NCI-H1105 (cell line): ENCODE data around the gene GLI2.
A peak's percentile ranks its signal among the peaks of the same experiment; 100 is the strongest.

Source experiments
- DNase-seq: peaks from one replicate; lab custom pipeline; 2025; lab: John Stamatoyannopoulos, UW

GLI2 gene

DNA sequence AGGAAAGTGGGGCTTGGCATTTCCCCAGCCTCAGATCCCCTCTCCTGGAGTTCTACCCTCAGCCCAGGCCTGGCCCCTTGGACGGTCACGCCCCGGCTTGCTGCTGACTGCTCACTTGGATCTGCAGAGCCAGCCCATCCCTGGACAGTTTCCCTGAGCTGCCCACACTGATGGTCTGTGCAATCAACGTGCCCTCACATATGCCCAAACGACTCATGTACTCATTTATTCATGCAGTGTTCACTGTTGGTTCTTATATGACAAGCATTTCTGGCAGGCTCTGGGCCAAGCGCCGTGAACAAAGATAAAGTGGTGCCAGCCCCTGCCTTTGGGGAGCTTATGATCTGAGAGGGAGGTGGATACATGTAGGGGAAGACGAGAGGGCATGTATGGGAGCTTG is 20.3 kb upstream of the GLI2 start:
- no peak for DNase-seq

- DNase-seq = no peak
These were observed 19.7 kb upstream of the GLI2 start for GRCh38 chr2:120715941-120716340.

DNA sequence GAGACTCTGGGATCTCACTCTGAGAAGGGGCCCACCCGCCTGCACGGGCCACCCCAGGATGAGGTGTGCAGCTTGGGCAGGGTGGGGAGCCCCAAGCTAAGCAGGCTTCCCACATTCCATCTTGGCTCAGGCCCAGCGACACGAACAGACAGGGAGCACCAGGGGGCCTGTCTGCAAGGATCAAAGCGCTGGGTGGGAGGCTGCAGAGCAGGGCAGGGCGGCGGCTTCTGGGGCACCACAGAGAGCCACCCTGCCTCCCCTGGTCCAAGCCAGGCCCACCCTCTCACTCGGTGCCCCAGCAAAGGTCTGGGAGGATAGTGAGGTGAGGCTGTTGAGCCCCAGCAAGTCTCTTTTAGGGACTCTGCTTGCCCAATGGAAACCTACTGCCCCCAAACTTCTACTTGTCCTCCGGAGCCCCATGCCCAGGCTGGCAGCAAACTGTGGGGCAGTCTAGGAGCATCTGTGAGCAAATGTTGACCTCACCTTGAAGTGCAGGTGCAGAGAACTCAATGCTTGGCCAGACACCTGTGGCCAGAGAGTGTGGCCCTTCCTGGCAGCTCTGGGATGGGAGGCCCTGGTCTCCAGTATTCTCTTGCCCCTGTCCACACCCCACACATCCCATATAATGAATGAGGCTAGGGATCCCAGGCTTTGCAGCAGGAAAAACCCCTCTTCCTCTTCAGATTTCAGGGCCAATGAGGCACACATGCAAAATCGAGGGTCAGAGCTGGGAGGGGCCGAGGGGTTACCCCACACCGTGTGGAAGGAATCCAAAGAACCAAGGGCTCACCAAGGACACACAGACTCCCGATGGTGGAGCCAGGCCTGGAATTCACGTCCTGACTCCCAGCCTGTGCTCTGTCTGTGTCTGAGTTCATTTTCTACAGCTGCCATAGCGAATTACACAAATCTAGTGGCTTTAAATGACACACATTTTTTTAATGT is 18.8 kb upstream of the GLI2 start:
- no peak for DNase-seq

- no peak for DNase-seq
These were observed 16.2 kb upstream of the GLI2 start for GRCh38 chr2:120719491-120719890.

- no peak for DNase-seq
These were observed 15.4 kb upstream of the GLI2 start for GRCh38 chr2:120720231-120720630.

GRCh38 chr2:120720746-120721375 is 14.8 kb upstream of the GLI2 start:
- no peak for DNase-seq

- DNase-seq = no peak
These were observed 13.5 kb upstream of the GLI2 start for GRCh38 chr2:120722246-120722567.

DNA sequence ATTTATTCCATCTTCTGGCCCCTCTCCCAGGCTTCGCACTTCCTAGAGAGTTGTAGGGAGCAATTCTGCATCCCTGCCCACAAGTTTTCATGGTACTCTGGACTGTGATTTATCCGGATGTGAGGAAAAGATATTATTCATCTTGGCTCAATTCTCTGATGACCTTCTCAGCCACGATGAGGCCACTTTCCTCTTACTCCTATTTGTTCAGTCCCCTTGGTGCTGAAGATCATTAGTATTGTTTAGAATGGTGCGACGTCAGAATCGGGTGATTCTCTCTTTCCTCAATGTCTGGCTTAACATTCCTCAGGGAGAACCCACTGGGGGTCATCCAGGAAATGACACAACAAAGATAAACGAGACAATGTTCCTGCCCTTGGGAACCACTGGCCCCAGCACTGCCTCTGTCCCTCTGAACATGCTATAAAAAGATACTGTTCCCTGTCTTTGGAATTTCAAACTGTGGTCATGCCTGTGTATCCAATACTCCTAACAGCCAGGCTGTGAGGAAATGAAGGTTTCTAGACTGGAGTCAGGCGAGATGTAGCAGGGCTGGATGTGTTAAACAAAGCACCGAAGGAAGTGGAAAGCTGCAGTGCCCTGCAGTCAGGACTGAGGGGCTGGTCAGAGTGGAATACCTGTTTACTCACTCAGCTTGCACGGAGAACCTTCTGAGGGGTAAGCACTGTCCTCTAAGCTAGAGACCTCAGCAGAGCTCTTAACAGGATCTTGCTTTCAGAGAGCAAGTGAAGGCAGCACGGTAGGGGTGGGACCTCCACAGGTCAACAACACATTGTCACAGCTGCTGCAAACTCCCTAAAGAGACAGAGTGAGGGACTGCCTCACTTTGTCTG is 12.9 kb upstream of the GLI2 start:
- DNase-seq = no peak

GRCh38 chr2:120726245-120726644 is 9.4 kb upstream of the GLI2 start:
- DNase-seq = no peak

- DNase-seq = no peak
These were observed 6.0 kb upstream of the GLI2 start for GRCh38 chr2:120729406-120730399.

DNA sequence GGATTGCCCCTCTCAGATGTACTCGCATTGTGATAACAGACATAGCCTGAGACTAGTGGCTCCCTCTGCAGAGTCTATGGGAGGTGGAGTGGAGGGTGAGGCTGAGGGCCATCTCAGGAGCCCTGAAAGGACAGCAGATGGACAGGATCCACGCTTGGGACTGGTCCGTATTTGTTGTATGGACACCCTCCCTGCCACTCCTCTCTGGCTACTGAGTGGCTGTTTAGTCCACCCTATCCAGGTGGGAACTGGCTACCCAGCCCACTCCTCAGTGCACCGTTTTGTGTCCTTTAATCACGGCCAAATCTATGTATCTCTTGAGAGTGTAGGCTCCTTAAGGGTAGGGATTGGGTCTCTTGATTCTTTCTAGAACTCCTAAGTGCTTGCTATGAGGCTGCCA is 4.5 kb upstream of the GLI2 start:
- DNase-seq = no peak

DNA sequence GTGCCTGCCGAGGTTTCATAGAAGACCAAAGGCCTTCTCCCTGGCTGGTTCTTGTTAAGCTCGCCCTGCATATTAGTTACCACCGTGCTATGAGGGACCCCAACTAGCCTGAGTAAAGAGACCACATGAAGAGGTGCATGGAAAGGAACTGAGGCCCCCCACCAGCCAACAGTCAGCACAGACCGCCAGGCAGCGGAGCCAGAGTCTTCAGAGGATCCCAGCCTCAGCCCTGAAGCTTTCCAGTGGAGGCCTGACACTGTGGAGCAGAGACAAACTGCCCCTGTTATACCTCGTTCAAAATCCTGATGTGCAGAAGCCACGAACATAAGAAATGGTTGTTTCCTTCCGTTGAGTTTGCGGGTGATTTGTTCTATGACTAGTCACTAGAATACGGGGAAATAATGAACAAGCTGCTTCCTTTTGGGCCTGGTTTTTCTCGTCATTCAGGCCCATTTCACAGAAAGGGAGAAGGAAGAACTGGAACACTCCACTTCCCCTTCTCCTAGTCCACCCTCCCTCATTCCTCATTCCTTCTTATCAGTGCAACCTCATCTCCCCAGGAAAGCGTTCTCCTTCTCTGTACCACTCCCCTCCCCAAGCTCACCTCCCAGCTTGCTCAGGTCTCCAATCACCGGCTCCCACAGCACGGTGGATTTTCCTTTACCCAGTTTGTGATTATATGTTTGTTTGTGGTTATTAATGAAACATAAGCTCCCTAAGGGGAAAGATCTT is 3.0 kb upstream of the GLI2 start:
- DNase-seq = no peak

DNA sequence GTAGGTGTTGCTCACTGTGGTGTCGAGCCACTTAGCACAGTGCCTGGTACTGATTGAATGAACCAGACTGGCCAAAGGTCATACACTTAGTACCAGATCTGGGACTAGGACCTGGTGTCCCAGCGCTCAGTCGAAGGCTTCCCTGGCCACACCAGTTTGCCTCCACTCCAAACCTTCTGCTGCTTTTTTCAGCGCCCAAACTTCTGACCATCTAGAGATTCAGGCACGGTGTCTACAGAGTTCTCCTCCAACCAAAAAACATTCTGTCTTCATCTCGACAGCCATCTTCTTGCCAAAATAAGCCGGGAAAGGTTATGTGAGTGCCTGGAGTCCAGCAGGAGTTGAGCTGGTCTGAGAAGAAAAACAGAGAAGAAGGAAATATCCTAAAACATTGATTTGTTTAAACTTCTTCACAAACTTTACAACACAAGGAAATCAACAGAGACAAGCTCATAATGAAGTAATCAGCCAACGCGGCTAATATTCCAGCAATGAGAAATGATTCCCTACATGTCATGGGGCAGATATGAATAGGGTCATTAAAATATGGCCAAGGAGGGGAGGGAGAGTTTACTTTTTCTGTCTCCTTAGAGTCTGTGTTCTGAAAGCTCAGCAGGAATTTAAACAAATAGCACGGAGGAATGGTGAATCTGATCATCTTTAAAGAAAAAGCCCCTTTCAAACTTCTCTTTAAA is 2.3 kb upstream of the GLI2 start:
- DNase-seq = no peak

DNA sequence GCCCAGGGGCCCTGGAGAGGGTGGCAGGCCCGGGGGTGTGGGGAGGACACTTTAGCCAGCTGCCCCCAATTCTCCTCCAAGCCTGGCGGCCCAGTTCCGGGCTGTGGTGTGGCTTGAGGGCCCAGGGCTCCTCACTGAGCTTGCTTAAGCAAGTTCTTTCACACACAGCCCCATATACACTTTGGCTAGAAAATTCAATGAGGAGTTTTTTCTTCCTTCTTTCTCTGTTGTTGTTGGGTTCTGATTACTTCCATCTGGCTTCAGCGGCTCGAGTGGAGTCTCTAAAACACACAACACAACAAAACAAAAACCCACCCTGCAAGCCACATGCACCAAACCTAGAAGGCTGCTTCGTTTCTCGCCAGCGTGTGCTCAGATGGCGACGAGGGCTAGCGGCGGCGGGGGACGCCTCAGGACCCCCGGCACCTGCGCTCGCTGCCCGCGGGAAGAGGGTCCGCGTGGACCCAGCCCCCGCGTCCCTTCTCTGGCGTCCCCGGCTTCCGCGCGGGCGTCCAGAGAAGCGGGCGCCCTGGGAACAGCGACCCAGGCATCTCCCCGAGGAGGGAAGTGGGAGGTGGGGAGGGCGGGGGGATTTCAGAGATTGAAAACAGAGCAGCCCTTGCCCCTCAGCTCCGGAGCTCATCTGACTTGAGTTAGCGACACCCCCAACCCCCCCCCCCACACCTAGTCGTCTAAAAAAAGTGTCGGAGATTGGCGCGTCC is 577 bp upstream of the GLI2 start:
- no peak for DNase-seq

DNA sequence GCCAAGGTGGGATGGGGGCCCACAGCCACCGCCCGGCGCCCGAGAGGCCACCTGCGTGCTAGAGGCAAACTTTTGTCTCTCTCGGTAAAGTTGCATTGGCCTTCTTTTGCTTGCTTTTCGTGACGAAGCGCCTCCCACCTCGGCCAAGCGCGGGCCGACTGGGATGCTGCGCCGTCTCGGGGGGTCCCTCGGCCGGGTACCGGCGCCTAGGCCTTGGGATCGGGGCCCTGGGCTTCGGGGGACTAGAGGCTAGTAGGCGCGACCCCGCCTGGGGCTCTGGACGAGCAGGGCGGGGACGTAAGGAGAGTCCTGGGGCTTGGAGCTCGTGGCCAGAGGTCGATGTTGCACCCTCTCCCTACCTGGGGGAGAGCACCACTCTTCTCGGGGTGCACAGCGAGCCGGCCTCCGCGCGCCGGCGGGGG is 545 bp downstream of the GLI2 start:
- DNase-seq = no peak

- peak; percentile 10 for DNase-seq
These were observed 1.1 kb downstream of the GLI2 start for GRCh38 chr2:120736624-120737339.

- DNase-seq = peak; percentile 27
These were observed 1.9 kb downstream of the GLI2 start for GRCh38 chr2:120737340-120738101.

- DNase-seq = no peak
These were observed 2.4 kb downstream of the GLI2 start for GRCh38 chr2:120738117-120738516.
